OCI-LY1 (cell line): ENCODE measurements around the gene HOMER1.

Experiments
- H2AFZ ChIP-seq: fragments of 200-600 bp; sonication (generic), shearing (Covaris generic); 2 replicates; pipeline ENCODE4 v1.6.0; 2014; ENCODE audit warnings: antibody characterized with exemption, mild to moderate bottlenecking, low read length
- H3F3A ChIP-seq: fragments of 200-600 bp; sonication (generic), shearing (Covaris generic); 2 replicates; pipeline ENCODE4 v1.6.0; 2014; ENCODE audit warnings: mild to moderate bottlenecking, antibody characterized with exemption, low read length, moderate library complexity; ENCODE audit not compliant: insufficient read depth
- H3K27ac ChIP-seq: fragments of 200-600 bp; sonication (generic); 2 replicates; pipeline ENCODE4 v1.5.1; 2014; ENCODE audit warnings: low read length, mixed run types, mild to moderate bottlenecking, low read depth; ENCODE audit not compliant: poor library complexity, severe bottlenecking
- H3K27me3 ChIP-seq: fragments of 200-600 bp; sonication (generic); 2 replicates; pipeline ENCODE4 v1.6.0; 2014; ENCODE audit warnings: antibody characterized with exemption, mild to moderate bottlenecking, low read length, moderate library complexity; ENCODE audit not compliant: insufficient read depth
- H3K36me3 ChIP-seq: fragments of 200-600 bp; sonication (generic); 2 replicates; pipeline ENCODE4 v1.6.1; 2014; ENCODE audit warnings: mild to moderate bottlenecking, antibody characterized with exemption, low read length, moderate library complexity, mixed read lengths; ENCODE audit not compliant: insufficient read depth
- H3K4me1 ChIP-seq: fragments of 200-600 bp; sonication (generic); 2 replicates; pipeline ENCODE4 v1.5.1; 2014; ENCODE audit warnings: mild to moderate bottlenecking, low read length, moderate library complexity; ENCODE audit not compliant: insufficient read depth, severe bottlenecking
- H3K4me2 ChIP-seq: fragments of 200-600 bp; sonication (generic), shearing (Covaris generic); 2 replicates; pipeline ENCODE4 v1.6.1; 2014; ENCODE audit warnings: low read length
- H3K4me3 ChIP-seq: fragments of 200-600 bp; sonication (generic); 2 replicates; pipeline ENCODE4 v1.5.1; 2014; ENCODE audit warnings: low read length, low read depth, mild to moderate bottlenecking, mixed read lengths; ENCODE audit not compliant: poor library complexity, severe bottlenecking
- H3K79me2 ChIP-seq: fragments of 200-600 bp; shearing (Covaris generic); 2 replicates; pipeline ENCODE4 v1.6.1; 2016; ENCODE audit warnings: mixed run types, low read length, mixed read lengths; ENCODE audit not compliant: insufficient read depth
- H3K9ac ChIP-seq: fragments of 200-600 bp; sonication (generic), shearing (Covaris generic); 2 replicates; pipeline ENCODE4 v1.6.1; 2014; ENCODE audit warnings: mild to moderate bottlenecking, low read length, mixed read lengths
- H3K9me2 ChIP-seq: fragments of 200-600 bp; sonication (generic), shearing (Covaris generic); 2 replicates; pipeline ENCODE4 v1.6.1; 2014; ENCODE audit warnings: low read depth, mild to moderate bottlenecking, low read length, mixed read lengths
- H3K9me3 ChIP-seq: fragments of 200-600 bp; shearing (Covaris generic); 2 replicates; pipeline ENCODE4 v1.6.1; 2014; ENCODE audit warnings: low read length, mixed read lengths
- H4K20me1 ChIP-seq: fragments of 200-600 bp; sonication (generic), shearing (Covaris generic); 2 replicates; pipeline ENCODE4 v1.6.0; 2016; ENCODE audit warnings: mild to moderate bottlenecking, low read length; ENCODE audit not compliant: insufficient read depth
- CTCF ChIP-seq: fragments of 200-600 bp; sonication (generic), shearing (Covaris generic); IDR thresholded peaks from 2 replicates; pipeline ENCODE4 v1.5.1; 2017; ENCODE audit warnings: mild to moderate bottlenecking, antibody characterized with exemption, low read length, moderate library complexity, mixed read lengths
- EZH2 ChIP-seq: fragments of 200-600 bp; sonication (generic), shearing (Covaris generic); IDR thresholded peaks from 2 replicates; pipeline ENCODE4 v1.8.0; 2017; ENCODE audit warnings: borderline replicate concordance, mixed run types, mild to moderate bottlenecking, antibody characterized with exemption, low read length, moderate library complexity, mixed read lengths

HOMER1 gene

GRCh38 chr5:79480991-79481390 is 32.9 kb downstream of the HOMER1 start:
- Histone ChIP-seq H3K36me3 (no peaks in the 10 kb centered on the region), H2AFZ (no peak overlapping the region), H3K9ac (no peak overlapping the region), H3K79me2 (no peaks in the 10 kb centered on the region), H3K27ac (no peak overlapping the region), H3F3A (no peaks in the 10 kb centered on the region), H3K27me3 (no peaks in the 10 kb centered on the region), H3K9me2 (no peaks in the 10 kb centered on the region), H3K4me1 (no peaks in the 10 kb centered on the region), H3K4me3 (no peak overlapping the region), H4K20me1 (no peaks in the 10 kb centered on the region), H3K9me3 (no peaks in the 10 kb centered on the region), H3K4me2 (no peak overlapping the region)
- TF ChIP-seq EZH2, result no peak
- no peak for TF ChIP-seq CTCF

DNA sequence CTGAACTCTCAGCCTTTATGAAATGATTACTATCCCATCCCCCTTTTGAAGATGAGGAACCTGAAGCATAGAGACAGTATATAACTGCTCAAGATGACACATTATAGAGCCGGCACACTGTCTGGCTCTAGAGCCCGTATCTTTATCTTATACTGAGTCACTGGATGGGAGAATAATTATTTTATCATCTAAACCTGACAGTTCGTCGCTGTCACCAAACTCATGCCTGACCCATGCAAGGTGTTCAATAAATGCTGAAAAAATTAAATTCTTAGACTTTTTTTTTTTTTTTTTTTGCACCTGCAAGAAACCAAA is 38.8 kb downstream of the HOMER1 start:
- no peak overlapping the region for H2AFZ ChIP-seq
- H3K27ac ChIP-seq, result no peak overlapping the region
- no peaks in the 10 kb centered on the region for H3K79me2 ChIP-seq
- no peaks in the 10 kb centered on the region for H3K9me2 ChIP-seq
- no peaks in the 10 kb centered on the region for H3F3A ChIP-seq
- no peaks in the 10 kb centered on the region for H3K36me3 ChIP-seq
- TF ChIP-seq CTCF, result no peak
- TF ChIP-seq EZH2, result no peak
- H3K4me1 ChIP-seq, result no peaks in the 10 kb centered on the region
- H4K20me1 ChIP-seq, result no peaks in the 10 kb centered on the region
- H3K4me3 ChIP-seq, result no peak overlapping the region
- no peaks in the 10 kb centered on the region for H3K9me3 ChIP-seq
- no peak overlapping the region for H3K9ac ChIP-seq
- 0 out of 2 replicates have a peak, but pooled peaks cover 3% of the 10 kb centered on the region for H3K27me3 ChIP-seq
- no peak overlapping the region for H3K4me2 ChIP-seq

- H4K20me1 ChIP-seq, result no peaks in the 10 kb centered on the region
- no peak overlapping the region for H3K4me3 ChIP-seq
- H3K27ac ChIP-seq, result no peak overlapping the region
- H3K27me3 ChIP-seq, result 0 out of 2 replicates have a peak, but pooled peaks cover 3% of the 10 kb centered on the region
- H3K36me3 ChIP-seq, result no peaks in the 10 kb centered on the region
- H3K9me3 ChIP-seq, result no peaks in the 10 kb centered on the region
- H3K9me2 ChIP-seq, result no peaks in the 10 kb centered on the region
- H3K4me1 ChIP-seq, result no peaks in the 10 kb centered on the region
- no peak for TF ChIP-seq CTCF
- TF ChIP-seq EZH2, result no peak
- no peaks in the 10 kb centered on the region for H3K79me2 ChIP-seq
- H3K4me2 ChIP-seq, result no peak overlapping the region
- no peak overlapping the region for H3K9ac ChIP-seq
- no peaks in the 10 kb centered on the region for H3F3A ChIP-seq
- no peak overlapping the region for H2AFZ ChIP-seq
Observed at GRCh38 chr5:79474367-79475151, 39.4 kb downstream of the HOMER1 start.
